GM23248 (cell line): ENCODE results near the gene ADCY5. TPM values are rescaled to one million over a fixed set of nuclear protein-coding genes. Genes with fewer than 3 reads are reported as not detected.

Experiments
- DNase-seq: peaks from one replicate; pipeline ENCODE4 v3.0.0-alpha.2; 2015
- H2AFZ ChIP-seq: fragments of 200-600 bp; sonication (generic); 2 replicates; pipeline ENCODE4 v1.6.1; 2016; ENCODE audit warnings: antibody characterized with exemption
- H3F3A ChIP-seq: fragments of 200-600 bp; sonication (generic); 2 replicates; pipeline ENCODE4 v1.6.1; 2016; ENCODE audit warnings: mild to moderate bottlenecking, antibody characterized with exemption, mixed run types; ENCODE audit not compliant: insufficient read depth
- H3K27ac ChIP-seq: fragments of 200-600 bp; sonication (generic); 2 replicates; pipeline ENCODE4 v1.5.1; 2016; ENCODE audit warnings: mild to moderate bottlenecking
- H3K27me3 ChIP-seq: fragments of 200-600 bp; sonication (generic); replicated peaks from 2 replicates; pipeline ENCODE4 v1.6.1; 2016; ENCODE audit warnings: mild to moderate bottlenecking; ENCODE audit not compliant: insufficient read depth
- H3K36me3 ChIP-seq: fragments of 200-600 bp; sonication (generic); 2 replicates; pipeline ENCODE4 v1.6.1; 2016; ENCODE audit warnings: low read depth, mild to moderate bottlenecking
- H3K4me1 ChIP-seq: fragments of 200-600 bp; sonication (generic); 2 replicates; pipeline ENCODE4 v1.6.1; 2016; ENCODE audit warnings: mild to moderate bottlenecking; ENCODE audit not compliant: insufficient read depth
- H3K4me2 ChIP-seq: fragments of 200-600 bp; sonication (generic); one replicate; pipeline ENCODE4 v1.6.1; 2016; ENCODE audit warnings: mild to moderate bottlenecking; ENCODE audit not compliant: unreplicated experiment
- H3K4me3 ChIP-seq: fragments of 200-600 bp; sonication (generic); 2 replicates; pipeline ENCODE4 v1.5.1; 2016; ENCODE audit warnings: mild to moderate bottlenecking
- H3K79me2 ChIP-seq: fragments of 200-600 bp; sonication (generic); 2 replicates; pipeline ENCODE4 v1.6.1; 2016; ENCODE audit warnings: mild to moderate bottlenecking; ENCODE audit not compliant: insufficient read depth
- H3K9ac ChIP-seq: fragments of 200-600 bp; sonication (generic); 2 replicates; pipeline ENCODE4 v1.6.1; 2016; ENCODE audit warnings: mild to moderate bottlenecking
- H3K9me2 ChIP-seq: fragments of 200-600 bp; sonication (generic); 2 replicates; pipeline ENCODE4 v1.6.1; 2016; ENCODE audit warnings: mixed run types, mild to moderate bottlenecking, moderate library complexity; ENCODE audit not compliant: insufficient read depth
- H3K9me3 ChIP-seq: fragments of 200-600 bp; sonication (generic); one replicate; pipeline ENCODE4 v1.6.1; 2017; ENCODE audit warnings: low read depth
- H4K20me1 ChIP-seq: fragments of 200-600 bp; sonication (generic); 2 replicates; pipeline ENCODE4 v1.6.0; 2016; ENCODE audit not compliant: insufficient read depth
- EZH2 ChIP-seq: fragments of 200-600 bp; sonication (generic); IDR thresholded peaks from 2 replicates; pipeline ENCODE4 v1.6.1; 2018; ENCODE audit warnings: antibody characterized with exemption, mild to moderate bottlenecking; ENCODE audit not compliant: insufficient read depth, poor library complexity, severe bottlenecking
- EZH2phosphoT487 ChIP-seq: fragments of 200-600 bp; sonication (generic); IDR thresholded peaks from 2 replicates; pipeline ENCODE4 v1.6.1; 2018; ENCODE audit warnings: antibody characterized with exemption, moderate library complexity, mild to moderate bottlenecking, low read depth; ENCODE audit not compliant: insufficient read depth
- WGBS, 2 experiments: methylation state at CpG; one replicate each; pipeline ENCODE4 v1.1.6; 2015 to 2017; ENCODE audit warnings: low lambda C conversion rate in 2 of 2, low coverage in 1 of 2; ENCODE audit errors: missing lambda C conversion rate in 2 of 2; 5-methylcytosine and 5-hydroxymethylcytosine counted together
- in situ Hi-C: fragments of 300-500 bp; cut with MboI; formaldehyde crosslinking; loops from 2 replicates; pipeline ENCODE4 v1.15.0; 2020
- polyA plus RNA-seq: library from polyadenylated mRNA; unstranded; fragments of >200 nt; fragmentation: Nextera tagmentation; extraction: Ambion mirVana; gene quantifications from 2 replicates; pipeline ENCODE4 v1.2.1, GENCODE V29; 2016
- total RNA-seq: library from RNA; depleted of rRNA; stranded (reverse); fragments of >200 nt; shearing (Covaris generic); gene quantifications from 2 replicates; pipeline ENCODE4 v1.2.3, GENCODE V29; 2014

ADCY5 gene
- total and polyA plus RNA-seq, 2 experiments from 2014 or later = 0.09 to 1.2 TPM

DNA sequence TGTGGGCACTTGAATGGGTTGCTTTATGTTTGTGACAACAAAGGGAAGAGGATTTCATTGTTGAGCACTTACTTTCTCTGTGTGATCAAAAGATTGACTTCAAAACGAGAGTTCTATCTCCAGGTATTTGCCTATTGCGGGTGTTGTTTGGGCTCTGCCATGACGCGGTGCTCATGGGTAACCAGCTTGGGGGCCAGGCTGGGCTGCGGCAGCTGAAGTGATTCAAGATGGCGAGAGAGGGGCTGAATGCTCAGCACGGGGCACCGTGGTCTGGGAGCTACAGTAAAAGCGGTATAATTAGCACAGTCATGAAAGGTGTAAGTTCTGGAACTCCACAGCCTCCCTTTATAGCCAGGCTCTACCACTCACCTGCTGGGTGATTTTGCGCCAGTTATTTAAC lies 31.0 kb upstream of the ADCY5 start:
- 68 to 72% methylated on average over 10 of the region's 10 CpGs for WGBS, 2 experiments
- no peaks in the 10 kb centered on the region for H3K36me3 ChIP-seq
- no peak overlapping the region for H3K9ac ChIP-seq
- no peaks in the 10 kb centered on the region for H4K20me1 ChIP-seq
- no peak overlapping the region for H3K4me2 ChIP-seq
- no peak for TF ChIP-seq EZH2
- TF ChIP-seq EZH2phosphoT487 = no peak
- no peak overlapping the region for H3K27ac ChIP-seq
- no peaks in the 10 kb centered on the region for H3K4me1 ChIP-seq
- peaks cover 36% of the 10 kb centered on the region for H3K27me3 ChIP-seq
- no peak overlapping the region for H3K4me3 ChIP-seq
- in situ Hi-C loops = loop anchor here (10.0 kb wide), 1 partner anchor 145 kb away; no protein-coding TSS in a partner anchor
- H3K9me3 ChIP-seq = no peaks in the 10 kb centered on the region
- H3F3A ChIP-seq = no peaks in the 10 kb centered on the region
- no peak overlapping the region for H2AFZ ChIP-seq
- no peaks in the 10 kb centered on the region for H3K9me2 ChIP-seq
- H3K79me2 ChIP-seq = no peaks in the 10 kb centered on the region
- no peak for DNase-seq

- no peak for DNase-seq
- H3F3A ChIP-seq = no peaks in the 10 kb centered on the region
- no peaks in the 10 kb centered on the region for H3K79me2 ChIP-seq
- H4K20me1 ChIP-seq = no peaks in the 10 kb centered on the region
- no peaks in the 10 kb centered on the region for H3K9me2 ChIP-seq
- H3K27ac ChIP-seq = no peak overlapping the region
- peaks cover 49% of the 10 kb centered on the region for H3K27me3 ChIP-seq
- no peak overlapping the region for H3K4me2 ChIP-seq
- no peak for TF ChIP-seq EZH2phosphoT487
- TF ChIP-seq EZH2 = no peak
- WGBS, 2 experiments = 13 to 32% methylated on average over 2 of the region's 2 CpGs
- H3K4me1 ChIP-seq = no peaks in the 10 kb centered on the region
- in situ Hi-C loops = no loop called here
- H2AFZ ChIP-seq = no peak overlapping the region
- no peak overlapping the region for H3K9ac ChIP-seq
- no peak overlapping the region for H3K4me3 ChIP-seq
- no peaks in the 10 kb centered on the region for H3K36me3 ChIP-seq
- no peaks in the 10 kb centered on the region for H3K9me3 ChIP-seq
These were observed 29.4 kb upstream of the ADCY5 start for GRCh38 chr3:123478314-123478713.

DNA sequence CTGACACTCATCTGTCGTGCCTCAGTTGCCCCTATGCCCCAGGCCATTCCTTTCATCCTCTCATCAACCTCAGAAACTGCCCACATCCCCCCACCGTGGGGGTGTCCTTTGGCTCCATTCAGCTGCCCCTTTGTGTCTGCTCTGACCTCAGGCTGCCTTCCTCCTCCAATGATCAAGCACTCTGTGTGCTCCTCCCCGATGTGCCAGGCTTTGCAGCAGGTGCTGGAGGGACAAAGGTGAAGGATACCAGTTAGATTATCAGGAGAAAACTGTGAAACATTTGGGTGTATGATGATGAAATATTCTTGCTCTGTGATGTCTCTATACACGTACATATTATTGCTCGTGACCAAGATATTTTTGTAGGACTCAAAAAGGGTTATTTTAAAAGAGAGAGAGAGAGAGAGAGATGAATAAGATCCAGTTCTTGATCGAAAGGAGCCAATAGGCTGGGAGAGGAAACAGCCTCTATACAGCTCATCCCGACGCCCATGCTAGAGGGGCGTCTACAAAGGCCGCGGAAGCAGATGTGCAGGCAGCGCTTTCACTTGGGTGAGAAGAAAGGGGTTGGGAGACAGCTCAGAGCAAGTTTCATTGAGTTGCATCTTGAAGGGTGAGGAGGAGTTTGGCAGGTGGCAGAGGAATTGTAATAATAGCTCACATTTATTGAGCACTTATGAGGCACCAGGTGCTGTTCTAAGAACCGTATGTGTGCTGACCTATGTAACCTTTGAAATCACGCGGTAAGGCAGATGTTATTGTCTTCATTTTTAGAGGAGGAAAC lies 28.3 kb upstream of the ADCY5 start:
- no peak overlapping the region for H3K4me2 ChIP-seq
- in situ Hi-C loops = no loop called here

DNA sequence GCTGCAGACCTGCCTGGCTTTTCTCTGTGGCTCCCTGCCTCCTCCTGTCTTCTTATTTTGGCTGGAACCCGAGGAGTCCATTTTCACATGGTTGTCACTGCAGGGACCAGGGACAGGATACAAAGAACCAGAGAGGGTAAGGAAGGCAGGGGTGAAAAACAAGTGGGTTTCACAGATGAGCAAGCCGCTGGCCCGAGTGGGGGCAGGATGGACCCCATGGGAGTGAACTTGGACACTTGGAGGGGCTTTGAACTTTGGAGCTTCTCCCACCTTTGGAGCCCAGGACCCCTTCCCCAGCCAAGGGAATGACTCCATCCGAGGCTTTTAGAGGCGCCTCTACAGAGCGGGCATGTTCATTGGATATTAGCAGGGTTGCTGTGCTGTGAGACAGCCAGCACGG lies 26.9 kb upstream of the ADCY5 start:
- H3F3A ChIP-seq = no peaks in the 10 kb centered on the region
- no peaks in the 10 kb centered on the region for H4K20me1 ChIP-seq
- H3K9ac ChIP-seq = no peak overlapping the region
- no peak overlapping the region for H2AFZ ChIP-seq
- no peaks in the 10 kb centered on the region for H3K36me3 ChIP-seq
- H3K79me2 ChIP-seq = no peaks in the 10 kb centered on the region
- in situ Hi-C loops = no loop called here
- no peak for DNase-seq
- no peaks in the 10 kb centered on the region for H3K9me2 ChIP-seq
- no peak overlapping the region for H3K4me2 ChIP-seq
- WGBS, 2 experiments = 75 to 78% methylated on average over 7 of the region's 7 CpGs
- TF ChIP-seq EZH2phosphoT487 (no peak), EZH2 (no peak)
- H3K9me3 ChIP-seq = no peaks in the 10 kb centered on the region
- peaks cover 50% of the 10 kb centered on the region for H3K27me3 ChIP-seq
- no peak overlapping the region for H3K27ac ChIP-seq
- H3K4me3 ChIP-seq = no peak overlapping the region
- no peaks in the 10 kb centered on the region for H3K4me1 ChIP-seq

More for the DNA sequence above, 28.3 kb upstream of the ADCY5 start:
- no peak overlapping the region for H3K9ac ChIP-seq
- no peaks in the 10 kb centered on the region for H3F3A ChIP-seq
- no peak for DNase-seq
- H3K9me2 ChIP-seq = no peaks in the 10 kb centered on the region
- H3K36me3 ChIP-seq = no peaks in the 10 kb centered on the region
- H3K4me3 ChIP-seq = no peak overlapping the region
- no peaks in the 10 kb centered on the region for H4K20me1 ChIP-seq
- peaks cover 52% of the 10 kb centered on the region for H3K27me3 ChIP-seq
- no peak overlapping the region for H2AFZ ChIP-seq
- no peaks in the 10 kb centered on the region for H3K9me3 ChIP-seq
- no peaks in the 10 kb centered on the region for H3K79me2 ChIP-seq
- no peak overlapping the region for H3K27ac ChIP-seq
- WGBS, 2 experiments = 70 to 71% methylated on average over 15 of the region's 15 CpGs
- no peak for TF ChIP-seq EZH2
- no peak for TF ChIP-seq EZH2phosphoT487
- H3K4me1 ChIP-seq = no peaks in the 10 kb centered on the region
